Panc1 (cell line): ENCODE measurements around the gene DNAJA3. TPM values are rescaled to one million over a fixed set of nuclear protein-coding genes. Genes with fewer than 3 reads are reported as not detected.

Source experiments
- ATAC-seq: fragments of 200-7000 bp; cut with Tn5 transposase; 2 replicates; pipeline ENCODE4 v1.9.1; 2020; ENCODE audit warnings: mild to moderate bottlenecking, moderate library complexity
- BruUV-seq: library from RNA; stranded (reverse); fragments of 400-500 nt; replicated peaks from 2 replicates; lab custom pipeline; 2021; lab: Mats Ljungman, UMichigan
- CTCF ChIA-PET: fragments of 300-600 bp; sonication (Branson Sonifier 250); formaldehyde crosslinking; loops from one replicate; lab custom pipeline; 2022; ENCODE audit warnings: antibody characterized with exemption; lab: Charles Lee
- POLR2A ChIA-PET: fragments of 300-600 bp; sonication (Branson Sonifier 250); formaldehyde crosslinking; loops from one replicate; lab custom pipeline; 2022; ENCODE audit warnings: antibody characterized with exemption; lab: Charles Lee
- DNase-seq: peaks from one replicate; pipeline ENCODE4 v3.0.0-alpha.2; 2010; ENCODE audit warnings: low read depth, low spot score
- H3K27ac ChIP-seq: 2 replicates; pipeline ENCODE4 v1.5.1; 2011; ENCODE audit warnings: mild to moderate bottlenecking, low read length, inconsistent platforms
- H3K27me3 ChIP-seq: fragments of 200-500 bp; sonication (Bioruptor generic); 2 replicates; pipeline ENCODE4 v1.6.0; 2014; ENCODE audit warnings: low read length, inconsistent platforms; ENCODE audit not compliant: control insufficient read depth, insufficient read depth
- H3K36me3 ChIP-seq: fragments of 200-500 bp; sonication (Bioruptor generic); 2 replicates; pipeline ENCODE4 v1.5.1; 2014; ENCODE audit warnings: inconsistent platforms, mild to moderate bottlenecking, low read length, moderate library complexity; ENCODE audit not compliant: control insufficient read depth, insufficient read depth
- H3K4me1 ChIP-seq: 2 replicates; pipeline ENCODE4 v1.5.1; 2011; ENCODE audit warnings: inconsistent platforms, mild to moderate bottlenecking, low read length, moderate library complexity; ENCODE audit not compliant: control insufficient read depth, insufficient read depth
- H3K4me3 ChIP-seq, 2 experiments: 2 replicates each; pipeline ENCODE4 v1.5.1; 2011 to 2012; ENCODE audit warnings: low read depth in 2 of 2, low read length in 2 of 2, mild to moderate bottlenecking in 2 of 2, inconsistent platforms in 1 of 2, moderate library complexity in 1 of 2
- H3K9me3 ChIP-seq: fragments of 200-500 bp; sonication (Bioruptor generic); 2 replicates; pipeline ENCODE4 v1.5.1; 2014; ENCODE audit warnings: low read depth, mild to moderate bottlenecking, inconsistent platforms, low read length, moderate library complexity; ENCODE audit not compliant: control insufficient read depth, insufficient read depth
- POLR2AphosphoS5 ChIP-seq: IDR thresholded peaks from 2 replicates; pipeline ENCODE4 v1.6.1; 2012; ENCODE audit warnings: mild to moderate bottlenecking, low read depth, low read length, moderate library complexity
- TCF7L2 ChIP-seq: IDR thresholded peaks from 2 replicates; pipeline ENCODE4 v1.6.1; 2011; ENCODE audit warnings: mild to moderate bottlenecking, low read depth, low read length, inconsistent platforms
- in situ Hi-C: cut with HindIII; loops from 2 replicates; pipeline ENCODE4 v1.10.0; 2016; ENCODE audit warnings: low sequenced_read_pairs, low pct_unique_long_range_greater_than_20kb
- intact Hi-C: fragments of 100-400 bp; cut with micrococcal nuclease; formaldehyde crosslinking; loops from one replicate; pipeline ENCODE4 v1.10.0; 2022; ENCODE audit not compliant: unreplicated experiment
- total RNA-seq: library from RNA; stranded (reverse); gene quantifications from one replicate; pipeline ENCODE4 v1.2.1, GENCODE V29; 2021; ENCODE audit not compliant: unreplicated experiment
- TF ChIP-seq, protein P1 (sequence below), 2 experiments: IDR thresholded peaks; 2 replicates each; pipeline ENCODE4 v1.6.1; 2011 to 2012; ENCODE audit warnings: low read depth in 2 of 2, control low read depth in 1 of 2, low read length in 1 of 2, mild to moderate bottlenecking in 1 of 2, moderate library complexity in 1 of 2; ENCODE audit not compliant: insufficient read depth in 1 of 2

The DNAJA3 gene
- total RNA-seq, 1 experiment from 2014 or later: 68.7 TPM

GRCh38 chr16:4412854-4413253 lies 12.8 kb upstream of the DNAJA3 start:
- H3K9me3 ChIP-seq: no peaks in the 10 kb centered on the region
- BruUV-seq: no TSS peak
- DNase-seq (no peak), ATAC-seq (no peak)
- CTCF ChIA-PET: no interaction called here
- POLR2A ChIA-PET: interaction anchor here (0.6 kb wide), 1 partner anchor 472 kb away, joined by 3 read pairs; no protein-coding TSS in a partner anchor
- H3K4me3 ChIP-seq: no peak overlapping the region
- TF ChIP-seq POLR2AphosphoS5: no peak
- TF ChIP-seq, protein P1, sequence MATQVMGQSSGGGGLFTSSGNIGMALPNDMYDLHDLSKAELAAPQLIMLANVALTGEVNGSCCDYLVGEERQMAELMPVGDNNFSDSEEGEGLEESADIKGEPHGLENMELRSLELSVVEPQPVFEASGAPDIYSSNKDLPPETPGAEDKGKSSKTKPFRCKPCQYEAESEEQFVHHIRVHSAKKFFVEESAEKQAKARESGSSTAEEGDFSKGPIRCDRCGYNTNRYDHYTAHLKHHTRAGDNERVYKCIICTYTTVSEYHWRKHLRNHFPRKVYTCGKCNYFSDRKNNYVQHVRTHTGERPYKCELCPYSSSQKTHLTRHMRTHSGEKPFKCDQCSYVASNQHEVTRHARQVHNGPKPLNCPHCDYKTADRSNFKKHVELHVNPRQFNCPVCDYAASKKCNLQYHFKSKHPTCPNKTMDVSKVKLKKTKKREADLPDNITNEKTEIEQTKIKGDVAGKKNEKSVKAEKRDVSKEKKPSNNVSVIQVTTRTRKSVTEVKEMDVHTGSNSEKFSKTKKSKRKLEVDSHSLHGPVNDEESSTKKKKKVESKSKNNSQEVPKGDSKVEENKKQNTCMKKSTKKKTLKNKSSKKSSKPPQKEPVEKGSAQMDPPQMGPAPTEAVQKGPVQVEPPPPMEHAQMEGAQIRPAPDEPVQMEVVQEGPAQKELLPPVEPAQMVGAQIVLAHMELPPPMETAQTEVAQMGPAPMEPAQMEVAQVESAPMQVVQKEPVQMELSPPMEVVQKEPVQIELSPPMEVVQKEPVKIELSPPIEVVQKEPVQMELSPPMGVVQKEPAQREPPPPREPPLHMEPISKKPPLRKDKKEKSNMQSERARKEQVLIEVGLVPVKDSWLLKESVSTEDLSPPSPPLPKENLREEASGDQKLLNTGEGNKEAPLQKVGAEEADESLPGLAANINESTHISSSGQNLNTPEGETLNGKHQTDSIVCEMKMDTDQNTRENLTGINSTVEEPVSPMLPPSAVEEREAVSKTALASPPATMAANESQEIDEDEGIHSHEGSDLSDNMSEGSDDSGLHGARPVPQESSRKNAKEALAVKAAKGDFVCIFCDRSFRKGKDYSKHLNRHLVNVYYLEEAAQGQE (IDR thresholded peaks at IDR 0.05; ENCODE audit: insufficient read depth in 1 of 2, low read depth in 2 of 2, low read length in 1 of 2): no peak
- no peaks in the 10 kb centered on the region for H3K27me3 ChIP-seq
- H3K36me3 ChIP-seq: no peaks in the 10 kb centered on the region
- H3K4me1 ChIP-seq: peaks cover 7% of the 10 kb centered on the region
- intact Hi-C loops (no loop called here), in situ Hi-C loops (no loop called here)
- H3K27ac ChIP-seq: no peak overlapping the region

- TF ChIP-seq TCF7L2: no peak
- TF ChIP-seq, protein P1 (IDR thresholded peaks at IDR 0.05; ENCODE audit: insufficient read depth in 1 of 2, low read depth in 2 of 2, low read length in 1 of 2): no peak
- no TSS peak for BruUV-seq
- Histone ChIP-seq H3K27me3 (no peaks in the 10 kb centered on the region), H3K9me3 (no peaks in the 10 kb centered on the region), H3K36me3 (no peaks in the 10 kb centered on the region), H3K27ac (no peak overlapping the region), H3K4me3 (no peak overlapping the region), H3K4me1 (peaks cover 7% of the 10 kb centered on the region)
- in situ Hi-C loops: no loop called here
- ChIA-PET POLR2A (no interaction called here), CTCF (interaction anchor here (1.0 kb wide), 1 partner anchor 10 kb away, joined by 3 read pairs; no protein-coding TSS in a partner anchor)
- DNase-seq (no peak), ATAC-seq (no peak)
- intact Hi-C loops: no loop called here
Observed at GRCh38 chr16:4414187-4414917, 11.3 kb upstream of the DNAJA3 start.
